SK-N-SH treated with all-trans-retinoic acid at 6 μM for 48 hours (cell line): ENCODE results near the gene RAB11FIP4.

Source experiments
- ARNTL ChIP-seq: fragments of 450-650 bp; formaldehyde crosslinking; IDR thresholded peaks from 2 replicates; pipeline ENCODE4 v1.5.0; 2020; ENCODE audit warnings: low read depth, mild to moderate bottlenecking, moderate library complexity, borderline replicate concordance
- ISL1 ChIP-seq: fragments of 250-450 bp; sonication (Bioruptor Pico); IDR thresholded peaks from 2 replicates; pipeline ENCODE4 v2.1.2; 2022; ENCODE audit warnings: mild to moderate bottlenecking, moderate library complexity
- PPARA ChIP-seq: fragments of 250-450 bp; sonication (Bioruptor Pico); IDR thresholded peaks from 2 replicates; pipeline ENCODE4 v1.5.0; 2020; ENCODE audit warnings: mild to moderate bottlenecking, borderline replicate concordance
- ZC3H10 ChIP-seq: fragments of 250-450 bp; sonication (Bioruptor Pico); IDR thresholded peaks from 2 replicates; pipeline ENCODE4 v1.5.1; 2021; ENCODE audit warnings: mild to moderate bottlenecking, moderate library complexity
- ZFP3 ChIP-seq: fragments of 250-450 bp; sonication (Bioruptor Pico); IDR thresholded peaks from 2 replicates; pipeline ENCODE4 v1.5.0; 2020; ENCODE audit warnings: mild to moderate bottlenecking, moderate library complexity
- ZFP30 ChIP-seq: fragments of 450-650 bp; formaldehyde crosslinking; IDR thresholded peaks from 2 replicates; pipeline ENCODE4 v1.5.0; 2022; ENCODE audit warnings: mild to moderate bottlenecking, moderate library complexity
- ZNF565 ChIP-seq: fragments of 450-650 bp; formaldehyde crosslinking; conservative IDR thresholded peaks from 2 replicates; pipeline ENCODE4 v1.5.0; 2020; ENCODE audit warnings: low read depth, mild to moderate bottlenecking, moderate library complexity
- TF ChIP-seq, protein P1 (sequence below): fragments of 250-450 bp; sonication (Bioruptor Pico); IDR thresholded peaks from 2 replicates; pipeline ENCODE4 v1.8.0; 2020; ENCODE audit warnings: mild to moderate bottlenecking, moderate library complexity, borderline replicate concordance
- TF ChIP-seq, protein P2 (sequence below): fragments of 250-450 bp; sonication (Bioruptor Pico); IDR thresholded peaks from 2 replicates; pipeline ENCODE4 v1.5.1; 2020; ENCODE audit warnings: low read depth, mild to moderate bottlenecking, moderate library complexity
- TF ChIP-seq, protein P3 (sequence below): fragments of 250-450 bp; sonication (Bioruptor Pico); IDR thresholded peaks from 2 replicates; pipeline ENCODE4 v1.5.1; 2021; ENCODE audit warnings: mild to moderate bottlenecking, moderate library complexity
- TF ChIP-seq, protein P4 (sequence below): fragments of 250-450 bp; sonication (Bioruptor Pico); IDR thresholded peaks from 2 replicates; pipeline ENCODE4 v1.8.0; 2021; ENCODE audit warnings: low read depth, mild to moderate bottlenecking, moderate library complexity, borderline replicate concordance
- TF ChIP-seq, protein P5 (sequence below): fragments of 250-450 bp; sonication (Bioruptor Pico); IDR thresholded peaks from 2 replicates; pipeline ENCODE4 v1.5.0; 2020; ENCODE audit warnings: mild to moderate bottlenecking, moderate library complexity

DNA sequence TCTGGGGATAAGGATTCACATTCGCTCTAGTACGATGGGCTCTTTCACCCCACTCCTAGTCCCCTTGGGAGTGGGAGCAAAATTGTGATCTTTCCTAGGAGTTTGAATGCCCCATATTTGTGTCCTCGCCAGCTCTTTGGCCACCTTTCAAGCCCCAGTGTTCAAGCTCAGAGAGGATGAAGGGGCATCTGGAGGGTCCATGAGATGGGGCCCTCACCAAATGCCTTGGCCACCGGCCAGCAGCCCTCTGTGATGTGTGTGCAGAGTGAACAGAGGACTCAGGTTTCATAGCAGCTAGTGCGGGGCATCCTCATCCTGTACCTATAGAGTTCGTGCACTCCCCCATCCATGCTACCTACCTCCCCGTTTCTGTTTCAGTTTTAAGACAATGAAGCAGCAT is 140.6 kb downstream of the RAB11FIP4 start:
- TF ChIP-seq ZFP30 (CRISPR knock-in tag) (no peak), ZFP3 (CRISPR knock-in tag) (no peak), ISL1 (CRISPR knock-in tag) (no peak), ARNTL (CRISPR knock-in tag) (no peak), PPARA (CRISPR knock-in tag) (no peak), ZC3H10 (no peak), ZNF565 (CRISPR knock-in tag) (no peak)
- TF ChIP-seq, protein P1, sequence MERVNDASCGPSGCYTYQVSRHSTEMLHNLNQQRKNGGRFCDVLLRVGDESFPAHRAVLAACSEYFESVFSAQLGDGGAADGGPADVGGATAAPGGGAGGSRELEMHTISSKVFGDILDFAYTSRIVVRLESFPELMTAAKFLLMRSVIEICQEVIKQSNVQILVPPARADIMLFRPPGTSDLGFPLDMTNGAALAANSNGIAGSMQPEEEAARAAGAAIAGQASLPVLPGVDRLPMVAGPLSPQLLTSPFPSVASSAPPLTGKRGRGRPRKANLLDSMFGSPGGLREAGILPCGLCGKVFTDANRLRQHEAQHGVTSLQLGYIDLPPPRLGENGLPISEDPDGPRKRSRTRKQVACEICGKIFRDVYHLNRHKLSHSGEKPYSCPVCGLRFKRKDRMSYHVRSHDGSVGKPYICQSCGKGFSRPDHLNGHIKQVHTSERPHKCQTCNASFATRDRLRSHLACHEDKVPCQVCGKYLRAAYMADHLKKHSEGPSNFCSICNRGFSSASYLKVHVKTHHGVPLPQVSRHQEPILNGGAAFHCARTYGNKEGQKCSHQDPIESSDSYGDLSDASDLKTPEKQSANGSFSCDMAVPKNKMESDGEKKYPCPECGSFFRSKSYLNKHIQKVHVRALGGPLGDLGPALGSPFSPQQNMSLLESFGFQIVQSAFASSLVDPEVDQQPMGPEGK (CRISPR knock-in tag), result no peak
- TF ChIP-seq, protein P2, sequence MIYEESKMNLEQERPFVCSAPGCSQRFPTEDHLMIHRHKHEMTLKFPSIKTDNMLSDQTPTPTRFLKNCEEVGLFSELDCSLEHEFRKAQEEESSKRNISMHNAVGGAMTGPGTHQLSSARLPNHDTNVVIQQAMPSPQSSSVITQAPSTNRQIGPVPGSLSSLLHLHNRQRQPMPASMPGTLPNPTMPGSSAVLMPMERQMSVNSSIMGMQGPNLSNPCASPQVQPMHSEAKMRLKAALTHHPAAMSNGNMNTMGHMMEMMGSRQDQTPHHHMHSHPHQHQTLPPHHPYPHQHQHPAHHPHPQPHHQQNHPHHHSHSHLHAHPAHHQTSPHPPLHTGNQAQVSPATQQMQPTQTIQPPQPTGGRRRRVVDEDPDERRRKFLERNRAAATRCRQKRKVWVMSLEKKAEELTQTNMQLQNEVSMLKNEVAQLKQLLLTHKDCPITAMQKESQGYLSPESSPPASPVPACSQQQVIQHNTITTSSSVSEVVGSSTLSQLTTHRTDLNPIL (CRISPR knock-in tag), result no peak
- TF ChIP-seq, protein P3, sequence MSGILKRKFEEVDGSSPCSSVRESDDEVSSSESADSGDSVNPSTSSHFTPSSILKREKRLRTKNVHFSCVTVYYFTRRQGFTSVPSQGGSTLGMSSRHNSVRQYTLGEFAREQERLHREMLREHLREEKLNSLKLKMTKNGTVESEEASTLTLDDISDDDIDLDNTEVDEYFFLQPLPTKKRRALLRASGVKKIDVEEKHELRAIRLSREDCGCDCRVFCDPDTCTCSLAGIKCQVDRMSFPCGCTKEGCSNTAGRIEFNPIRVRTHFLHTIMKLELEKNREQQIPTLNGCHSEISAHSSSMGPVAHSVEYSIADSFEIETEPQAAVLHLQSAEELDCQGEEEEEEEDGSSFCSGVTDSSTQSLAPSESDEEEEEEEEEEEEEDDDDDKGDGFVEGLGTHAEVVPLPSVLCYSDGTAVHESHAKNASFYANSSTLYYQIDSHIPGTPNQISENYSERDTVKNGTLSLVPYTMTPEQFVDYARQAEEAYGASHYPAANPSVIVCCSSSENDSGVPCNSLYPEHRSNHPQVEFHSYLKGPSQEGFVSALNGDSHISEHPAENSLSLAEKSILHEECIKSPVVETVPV (CRISPR knock-in tag), result no peak
- TF ChIP-seq, protein P4, sequence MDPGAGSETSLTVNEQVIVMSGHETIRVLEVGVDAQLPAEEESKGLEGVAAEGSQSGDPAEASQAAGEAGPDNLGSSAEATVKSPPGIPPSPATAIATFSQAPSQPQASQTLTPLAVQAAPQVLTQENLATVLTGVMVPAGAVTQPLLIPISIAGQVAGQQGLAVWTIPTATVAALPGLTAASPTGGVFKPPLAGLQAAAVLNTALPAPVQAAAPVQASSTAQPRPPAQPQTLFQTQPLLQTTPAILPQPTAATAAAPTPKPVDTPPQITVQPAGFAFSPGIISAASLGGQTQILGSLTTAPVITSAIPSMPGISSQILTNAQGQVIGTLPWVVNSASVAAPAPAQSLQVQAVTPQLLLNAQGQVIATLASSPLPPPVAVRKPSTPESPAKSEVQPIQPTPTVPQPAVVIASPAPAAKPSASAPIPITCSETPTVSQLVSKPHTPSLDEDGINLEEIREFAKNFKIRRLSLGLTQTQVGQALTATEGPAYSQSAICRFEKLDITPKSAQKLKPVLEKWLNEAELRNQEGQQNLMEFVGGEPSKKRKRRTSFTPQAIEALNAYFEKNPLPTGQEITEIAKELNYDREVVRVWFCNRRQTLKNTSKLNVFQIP (CRISPR knock-in tag), result no peak
- TF ChIP-seq, protein P5, sequence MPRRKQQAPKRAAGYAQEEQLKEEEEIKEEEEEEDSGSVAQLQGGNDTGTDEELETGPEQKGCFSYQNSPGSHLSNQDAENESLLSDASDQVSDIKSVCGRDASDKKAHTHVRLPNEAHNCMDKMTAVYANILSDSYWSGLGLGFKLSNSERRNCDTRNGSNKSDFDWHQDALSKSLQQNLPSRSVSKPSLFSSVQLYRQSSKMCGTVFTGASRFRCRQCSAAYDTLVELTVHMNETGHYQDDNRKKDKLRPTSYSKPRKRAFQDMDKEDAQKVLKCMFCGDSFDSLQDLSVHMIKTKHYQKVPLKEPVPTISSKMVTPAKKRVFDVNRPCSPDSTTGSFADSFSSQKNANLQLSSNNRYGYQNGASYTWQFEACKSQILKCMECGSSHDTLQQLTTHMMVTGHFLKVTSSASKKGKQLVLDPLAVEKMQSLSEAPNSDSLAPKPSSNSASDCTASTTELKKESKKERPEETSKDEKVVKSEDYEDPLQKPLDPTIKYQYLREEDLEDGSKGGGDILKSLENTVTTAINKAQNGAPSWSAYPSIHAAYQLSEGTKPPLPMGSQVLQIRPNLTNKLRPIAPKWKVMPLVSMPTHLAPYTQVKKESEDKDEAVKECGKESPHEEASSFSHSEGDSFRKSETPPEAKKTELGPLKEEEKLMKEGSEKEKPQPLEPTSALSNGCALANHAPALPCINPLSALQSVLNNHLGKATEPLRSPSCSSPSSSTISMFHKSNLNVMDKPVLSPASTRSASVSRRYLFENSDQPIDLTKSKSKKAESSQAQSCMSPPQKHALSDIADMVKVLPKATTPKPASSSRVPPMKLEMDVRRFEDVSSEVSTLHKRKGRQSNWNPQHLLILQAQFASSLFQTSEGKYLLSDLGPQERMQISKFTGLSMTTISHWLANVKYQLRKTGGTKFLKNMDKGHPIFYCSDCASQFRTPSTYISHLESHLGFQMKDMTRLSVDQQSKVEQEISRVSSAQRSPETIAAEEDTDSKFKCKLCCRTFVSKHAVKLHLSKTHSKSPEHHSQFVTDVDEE (CRISPR knock-in tag), result no peak
